Measurements from ENCODE around the gene KRTAP5-4.
"Not testable (repeated sequence)": the region's sequence is repeated elsewhere in the genome, so short reads cannot be mapped to it uniquely, and the experiment has no call there.

DNA sequence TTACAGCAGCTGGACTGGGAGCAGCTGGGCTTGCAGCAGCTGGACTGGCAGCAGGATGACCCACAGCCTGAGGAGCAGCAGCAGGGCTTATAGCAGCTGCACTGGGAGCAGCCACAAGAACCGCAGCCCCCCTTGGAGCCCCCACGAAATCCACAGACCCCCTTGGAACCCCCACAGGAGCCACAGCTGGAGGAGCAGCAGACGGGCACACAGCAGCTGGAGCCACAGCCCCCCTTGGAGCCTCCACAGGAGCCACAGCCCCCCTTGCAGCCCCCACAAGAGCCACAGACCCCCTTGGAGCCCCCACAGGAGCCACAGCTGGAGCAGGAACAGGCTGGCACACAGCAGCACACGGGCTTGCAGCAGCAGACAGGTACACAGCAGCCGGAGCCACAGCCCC, 14.0 kb downstream of the KRTAP5-4 start:
- TF ChIP-seq, protein P1, sequence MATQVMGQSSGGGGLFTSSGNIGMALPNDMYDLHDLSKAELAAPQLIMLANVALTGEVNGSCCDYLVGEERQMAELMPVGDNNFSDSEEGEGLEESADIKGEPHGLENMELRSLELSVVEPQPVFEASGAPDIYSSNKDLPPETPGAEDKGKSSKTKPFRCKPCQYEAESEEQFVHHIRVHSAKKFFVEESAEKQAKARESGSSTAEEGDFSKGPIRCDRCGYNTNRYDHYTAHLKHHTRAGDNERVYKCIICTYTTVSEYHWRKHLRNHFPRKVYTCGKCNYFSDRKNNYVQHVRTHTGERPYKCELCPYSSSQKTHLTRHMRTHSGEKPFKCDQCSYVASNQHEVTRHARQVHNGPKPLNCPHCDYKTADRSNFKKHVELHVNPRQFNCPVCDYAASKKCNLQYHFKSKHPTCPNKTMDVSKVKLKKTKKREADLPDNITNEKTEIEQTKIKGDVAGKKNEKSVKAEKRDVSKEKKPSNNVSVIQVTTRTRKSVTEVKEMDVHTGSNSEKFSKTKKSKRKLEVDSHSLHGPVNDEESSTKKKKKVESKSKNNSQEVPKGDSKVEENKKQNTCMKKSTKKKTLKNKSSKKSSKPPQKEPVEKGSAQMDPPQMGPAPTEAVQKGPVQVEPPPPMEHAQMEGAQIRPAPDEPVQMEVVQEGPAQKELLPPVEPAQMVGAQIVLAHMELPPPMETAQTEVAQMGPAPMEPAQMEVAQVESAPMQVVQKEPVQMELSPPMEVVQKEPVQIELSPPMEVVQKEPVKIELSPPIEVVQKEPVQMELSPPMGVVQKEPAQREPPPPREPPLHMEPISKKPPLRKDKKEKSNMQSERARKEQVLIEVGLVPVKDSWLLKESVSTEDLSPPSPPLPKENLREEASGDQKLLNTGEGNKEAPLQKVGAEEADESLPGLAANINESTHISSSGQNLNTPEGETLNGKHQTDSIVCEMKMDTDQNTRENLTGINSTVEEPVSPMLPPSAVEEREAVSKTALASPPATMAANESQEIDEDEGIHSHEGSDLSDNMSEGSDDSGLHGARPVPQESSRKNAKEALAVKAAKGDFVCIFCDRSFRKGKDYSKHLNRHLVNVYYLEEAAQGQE (IDR thresholded peaks at IDR 0.05; ENCODE audit: insufficient read depth in 1 of 2, low read depth in 2 of 2, low read length in 1 of 2) = not testable (repeated sequence)
- TF ChIP-seq, protein P2, sequence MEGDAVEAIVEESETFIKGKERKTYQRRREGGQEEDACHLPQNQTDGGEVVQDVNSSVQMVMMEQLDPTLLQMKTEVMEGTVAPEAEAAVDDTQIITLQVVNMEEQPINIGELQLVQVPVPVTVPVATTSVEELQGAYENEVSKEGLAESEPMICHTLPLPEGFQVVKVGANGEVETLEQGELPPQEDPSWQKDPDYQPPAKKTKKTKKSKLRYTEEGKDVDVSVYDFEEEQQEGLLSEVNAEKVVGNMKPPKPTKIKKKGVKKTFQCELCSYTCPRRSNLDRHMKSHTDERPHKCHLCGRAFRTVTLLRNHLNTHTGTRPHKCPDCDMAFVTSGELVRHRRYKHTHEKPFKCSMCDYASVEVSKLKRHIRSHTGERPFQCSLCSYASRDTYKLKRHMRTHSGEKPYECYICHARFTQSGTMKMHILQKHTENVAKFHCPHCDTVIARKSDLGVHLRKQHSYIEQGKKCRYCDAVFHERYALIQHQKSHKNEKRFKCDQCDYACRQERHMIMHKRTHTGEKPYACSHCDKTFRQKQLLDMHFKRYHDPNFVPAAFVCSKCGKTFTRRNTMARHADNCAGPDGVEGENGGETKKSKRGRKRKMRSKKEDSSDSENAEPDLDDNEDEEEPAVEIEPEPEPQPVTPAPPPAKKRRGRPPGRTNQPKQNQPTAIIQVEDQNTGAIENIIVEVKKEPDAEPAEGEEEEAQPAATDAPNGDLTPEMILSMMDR (IDR thresholded peaks at IDR 0.05) = not testable (repeated sequence)
- TF ChIP-seq SIN3A (IDR thresholded peaks at IDR 0.05; ENCODE audit: borderline replicate concordance, insufficient read depth, low read depth, low read length) = not testable (repeated sequence)
